Nephron progenitor cell (in vitro differentiated cells): ENCODE results near the gene SCYL3.

Experiments
- DNase-seq: peaks from one replicate; pipeline ENCODE4 v3.0.0; 2021
- H3K27ac Mint-ChIP-seq: 2 replicates; pipeline ENCODE4 v1.8.0; 2021; ENCODE audit warnings: mild to moderate bottlenecking, moderate library complexity, mixed read lengths
- H3K27me3 Mint-ChIP-seq: 2 replicates; pipeline ENCODE4 v1.8.0; 2021; ENCODE audit warnings: mild to moderate bottlenecking, low read depth, mixed read lengths; ENCODE audit not compliant: poor library complexity
- H3K36me3 Mint-ChIP-seq: 2 replicates; pipeline ENCODE4 v1.8.0; 2021; ENCODE audit warnings: low read depth, mixed read lengths
- H3K4me1 Mint-ChIP-seq: 2 replicates; pipeline ENCODE4 v1.8.0; 2021; ENCODE audit warnings: mixed read lengths
- H3K4me3 Mint-ChIP-seq: 2 replicates; pipeline ENCODE4 v1.8.0; 2021; ENCODE audit warnings: mild to moderate bottlenecking, moderate library complexity, mixed read lengths
- H3K9me3 Mint-ChIP-seq: 2 replicates; pipeline ENCODE4 v1.8.0; 2021; ENCODE audit warnings: mild to moderate bottlenecking, moderate library complexity, mixed read lengths
- CTCF ChIP-seq: fragments of 200-600 bp; sonication (generic); IDR thresholded peaks from 2 replicates; pipeline ENCODE4 v1.5.0; 2021; ENCODE audit warnings: antibody characterized with exemption

SCYL3 gene

DNA sequence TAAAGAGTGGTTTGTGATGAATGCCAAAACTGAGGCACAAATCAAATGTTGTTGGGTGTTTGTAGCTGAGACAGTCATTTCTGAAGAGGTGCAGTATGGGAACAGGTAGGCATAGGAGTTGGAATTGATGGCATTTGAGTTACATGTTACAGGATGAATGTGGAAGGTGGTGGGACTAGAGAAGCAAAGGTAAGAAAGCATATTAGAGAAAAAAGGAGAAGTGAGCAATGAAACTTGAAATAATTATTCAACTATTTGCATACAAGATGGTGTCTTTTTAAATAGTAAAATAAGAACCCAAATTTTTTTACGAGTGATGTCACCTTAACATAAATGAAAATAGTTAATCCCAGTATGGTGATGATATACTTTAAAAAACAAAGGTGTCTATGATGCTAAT, 58.8 kb downstream of the SCYL3 start:
- H3K27me3 Mint-ChIP-seq = peaks cover 1% of the 10 kb centered on the region
- no peak overlapping the region for H3K27ac Mint-ChIP-seq
- peaks cover 19% of the 10 kb centered on the region for H3K9me3 Mint-ChIP-seq
- H3K4me1 Mint-ChIP-seq = no peaks in the 10 kb centered on the region
- no peak for DNase-seq
- peaks cover 79% of the 10 kb centered on the region for H3K36me3 Mint-ChIP-seq
- TF ChIP-seq CTCF = no peak
- no peak overlapping the region for H3K4me3 Mint-ChIP-seq

DNA sequence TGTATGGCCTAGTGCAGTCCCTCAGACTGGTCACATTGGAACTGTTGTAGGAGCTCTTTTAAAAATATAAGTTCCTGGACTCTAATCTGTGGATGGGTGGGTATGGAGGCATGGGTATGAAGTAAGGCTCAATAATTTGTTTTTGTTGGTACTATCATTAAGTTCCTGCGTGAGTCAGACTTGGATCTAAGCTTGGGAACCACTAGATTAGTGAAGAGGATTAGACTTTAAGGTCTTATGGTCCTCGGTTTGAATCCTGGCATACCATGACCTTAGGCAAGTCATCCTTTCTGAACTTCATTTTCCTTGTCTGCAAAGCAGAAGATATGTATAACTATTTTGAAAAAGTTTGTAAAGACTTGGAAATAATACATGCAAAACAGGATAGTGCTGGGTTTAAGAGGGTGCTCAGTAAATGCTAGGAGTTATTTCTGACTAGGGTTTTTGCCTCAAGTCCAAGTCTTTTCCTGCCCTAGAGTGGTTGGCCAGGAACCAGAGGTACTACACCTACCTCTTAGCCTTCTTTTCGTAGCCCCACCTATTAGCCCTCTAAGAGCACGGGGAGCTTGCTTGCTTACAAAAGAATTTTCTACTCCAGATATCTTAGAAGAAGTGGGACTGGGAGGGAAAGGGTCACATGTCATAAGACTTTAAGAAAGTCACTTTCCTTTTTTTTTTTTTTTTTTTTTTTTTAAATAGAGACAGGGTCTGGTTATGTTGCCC, 60.4 kb downstream of the SCYL3 start:
- DNase-seq = no peak
- Mint-ChIP-seq H3K4me1 (no peaks in the 10 kb centered on the region), H3K9me3 (peaks cover 6% of the 10 kb centered on the region), H3K4me3 (no peak overlapping the region), H3K27ac (no peak overlapping the region), H3K36me3 (peaks cover 72% of the 10 kb centered on the region), H3K27me3 (no peaks in the 10 kb centered on the region)
- TF ChIP-seq CTCF = no peak

DNA sequence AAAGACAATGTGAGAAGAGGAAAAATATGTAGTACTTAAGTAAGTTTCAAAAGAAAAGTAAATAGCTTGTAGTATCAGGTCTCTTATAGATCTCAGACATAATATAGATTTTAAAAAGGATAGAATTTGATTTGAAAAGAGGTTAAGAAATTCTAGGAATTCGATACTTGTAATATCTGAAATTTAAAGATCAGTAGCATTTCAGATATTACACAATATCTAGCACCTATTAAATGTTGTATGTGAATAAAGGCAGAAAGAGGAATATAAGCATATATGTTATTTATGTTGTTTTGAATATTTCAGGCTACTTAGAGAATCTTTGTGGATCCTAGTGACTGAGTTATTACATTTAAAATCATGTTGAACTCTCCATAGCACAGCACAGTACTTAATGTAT, 64.0 kb downstream of the SCYL3 start:
- Mint-ChIP-seq H3K27ac (no peak overlapping the region), H3K27me3 (no peaks in the 10 kb centered on the region), H3K4me3 (no peak overlapping the region), H3K36me3 (peaks cover 59% of the 10 kb centered on the region), H3K4me1 (no peaks in the 10 kb centered on the region), H3K9me3 (no peaks in the 10 kb centered on the region)
- TF ChIP-seq CTCF = no peak
- no peak for DNase-seq

GRCh38 chr1:169824153-169824552, 69.5 kb downstream of the SCYL3 start:
- no peaks in the 10 kb centered on the region for H3K27me3 Mint-ChIP-seq
- no peak for DNase-seq

DNA sequence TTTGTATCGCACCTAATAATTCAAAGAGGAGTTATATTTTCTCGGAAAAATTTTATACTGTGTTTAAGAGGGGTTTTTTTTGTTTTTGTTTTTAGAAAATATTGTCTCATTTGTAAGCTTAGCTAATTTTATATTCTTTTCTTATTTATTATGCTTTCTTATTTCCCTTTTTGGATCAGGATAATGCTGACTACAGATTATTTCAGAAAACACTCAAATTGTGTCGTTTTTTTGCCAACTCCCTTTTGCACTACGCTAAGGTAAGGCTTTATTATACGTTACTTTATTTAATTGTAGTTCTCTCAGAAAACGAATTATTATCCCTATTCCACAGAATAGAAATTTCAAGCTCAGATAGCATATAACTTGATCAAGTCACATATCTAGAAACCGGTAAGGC, 72.2 kb downstream of the SCYL3 start:
- Mint-ChIP-seq H3K4me3 (no peak overlapping the region), H3K9me3 (peaks cover 17% of the 10 kb centered on the region), H3K36me3 (peaks cover 58% of the 10 kb centered on the region), H3K27me3 (no peaks in the 10 kb centered on the region), H3K27ac (no peak overlapping the region), H3K4me1 (no peaks in the 10 kb centered on the region)
- DNase-seq = no peak
- no peak for TF ChIP-seq CTCF

More at GRCh38 chr1:169824153-169824552, 69.5 kb downstream of the SCYL3 start:
- TF ChIP-seq CTCF = no peak
- peak overlapping the region; percentile 82 for H3K27ac Mint-ChIP-seq
- no peaks in the 10 kb centered on the region for H3K4me1 Mint-ChIP-seq
- peaks cover 2% of the 10 kb centered on the region for H3K9me3 Mint-ChIP-seq
- no peak overlapping the region for H3K4me3 Mint-ChIP-seq
- peaks cover 43% of the 10 kb centered on the region for H3K36me3 Mint-ChIP-seq

GRCh38 chr1:169816617-169817016, 77.1 kb downstream of the SCYL3 start:
- H3K36me3 Mint-ChIP-seq = peaks cover 87% of the 10 kb centered on the region
- H3K27ac Mint-ChIP-seq = no peak overlapping the region
- peaks cover 44% of the 10 kb centered on the region for H3K9me3 Mint-ChIP-seq
- TF ChIP-seq CTCF = no peak
- H3K27me3 Mint-ChIP-seq = no peaks in the 10 kb centered on the region
- H3K4me3 Mint-ChIP-seq = no peak overlapping the region
- no peak for DNase-seq
- no peaks in the 10 kb centered on the region for H3K4me1 Mint-ChIP-seq
